Measurements from ENCODE around the gene LIPJ. TPM values are rescaled to one million over a fixed set of nuclear protein-coding genes. Genes with fewer than 3 reads are reported as not detected.

Gene LIPJ
- total and polyA plus RNA-seq, 10 of the 15 experiments (the other 5 are each of a cell fraction or from before 2014, with no cell fraction given): 0.03 to 0.23 (median 0.08) TPM; not detected in 5

- no peak for ATAC-seq
- Histone ChIP-seq H3K9me3 (replicated peaks; ENCODE audit: control insufficient read depth, insufficient read depth, low read length) (no peaks in the 10 kb centered on the region), H3K79me2 (ENCODE audit: control insufficient read depth, insufficient read depth, low read length) (no peaks in the 10 kb centered on the region), H3K4me3 (no peak overlapping the region), H2AFZ (ENCODE audit: control insufficient read depth, low read depth, low read length) (no peak overlapping the region), H3K36me3 (ENCODE audit: control insufficient read depth in 2 of 2, insufficient read depth in 2 of 2, low read length in 1 of 2) (no peaks in the 10 kb centered on the region), H3K27ac (ENCODE audit: control insufficient read depth, insufficient read depth) (no peak overlapping the region), H3K4me2 (ENCODE audit: control insufficient read depth, insufficient read depth) (no peak overlapping the region), H3K4me1 (ENCODE audit: control insufficient read depth, insufficient read depth, low read length) (no peaks in the 10 kb centered on the region), H3K27me3 (replicated peaks in 1 of 2; ENCODE audit: control insufficient read depth in 2 of 2, insufficient read depth in 2 of 2, low read length in 1 of 2) (no peaks in the 10 kb centered on the region), H3K9ac (ENCODE audit: control insufficient read depth, insufficient read depth, low read length) (no peak overlapping the region), H4K20me1 (ENCODE audit: control insufficient read depth, insufficient read depth) (no peaks in the 10 kb centered on the region)
- 79% methylated on average over 1 of the region's 1 CpG for WGBS (ENCODE audit: insufficient coverage, insufficient replicate concordance, low lambda C conversion rate, missing lambda C conversion rate)
- no peak for DNase-seq (ENCODE audit: low read depth, low spot score)
- RAD21 ChIA-PET (ENCODE audit: unreplicated experiment): no interaction called here
- SMC1A ChIA-PET (ENCODE audit: uncharacterized antibody, unreplicated experiment): interaction anchor here (0.7 kb wide), 1 partner anchor 9 kb away, joined by 3 read pairs; no protein-coding TSS in a partner anchor
- BruUV-seq (replicated peaks): no TSS peak
- FAIRE-seq: no peak
- in situ Hi-C loops (cut with MboI): no loop called here
- intact Hi-C loops (cut with micrococcal nuclease; ENCODE audit: unreplicated experiment): no loop called here
- CTCF ChIA-PET: interaction anchor here (0.6 kb wide), 1 partner anchor 204 kb away, joined by 3 read pairs; no protein-coding TSS in a partner anchor
- POLR2A ChIA-PET: no interaction called here
- no peak for TF ChIP-seq ZSCAN29 (IDR thresholded peaks at IDR 0.05)
- TF ChIP-seq ZNF622 (IDR thresholded peaks at IDR 0.05): no peak
- no peak for TF ChIP-seq BACH1 (IDR thresholded peaks at IDR 0.05; ENCODE audit: borderline replicate concordance)
- TF ChIP-seq DPF2 (IDR thresholded peaks at IDR 0.05): no peak
- TF ChIP-seq MAX (IDR thresholded peaks at IDR 0.05; ENCODE audit: low read depth, low read length): no peak
- no peak for TF ChIP-seq NFIC (IDR thresholded peaks at IDR 0.05; ENCODE audit: low read depth, low read length)
- TF ChIP-seq SRF (IDR thresholded peaks at IDR 0.05; ENCODE audit: low read depth in 2 of 2, low read length in 2 of 2): no peak
- no peak for TF ChIP-seq NFYA (IDR thresholded peaks at IDR 0.05; ENCODE audit: borderline replicate concordance, low read depth, low read length)
- no peak for TF ChIP-seq MEF2A (IDR thresholded peaks at IDR 0.05; ENCODE audit: insufficient read depth, low read depth, low read length)
- no peak for TF ChIP-seq TBL1XR1 (IDR thresholded peaks at IDR 0.05; ENCODE audit: low read depth, low read length)
- TF ChIP-seq ZBTB11 (CRISPR knock-in tag; IDR thresholded peaks at IDR 0.05): no peak
- TF ChIP-seq HSF1 (IDR thresholded peaks at IDR 0.05; ENCODE audit: low read depth, low read length): no peak
- no peak for TF ChIP-seq ZNF687 (IDR thresholded peaks at IDR 0.05)
- TF ChIP-seq TAF1 (IDR thresholded peaks at IDR 0.05; ENCODE audit: borderline replicate concordance, low read depth, low read length): no peak
- no peak for TF ChIP-seq SMARCA5 (IDR thresholded peaks at IDR 0.05)
Measured at GRCh38 chr10:88620441-88620840, 33.9 kb downstream of the LIPJ start.
